GM19099 (cell line): Measurements from ENCODE around the gene MSX1.

Source experiments
- POLR2A ChIP-seq: IDR thresholded peaks from 3 replicates; pipeline ENCODE4 v1.6.1; 2011; ENCODE audit warnings: low read depth; ENCODE audit not compliant: insufficient read length; ENCODE audit errors: extremely low read depth

The MSX1 gene

GRCh38 chr4:4836044-4836443 is 23.4 kb upstream of the MSX1 start:
- no peak for TF ChIP-seq POLR2A

- TF ChIP-seq POLR2A: no peak
Observed at GRCh38 chr4:4837316-4837715, 22.1 kb upstream of the MSX1 start.

GRCh38 chr4:4838051-4838935 is 21.2 kb upstream of the MSX1 start:
- TF ChIP-seq POLR2A: no peak

GRCh38 chr4:4838936-4839810 is 20.3 kb upstream of the MSX1 start:
- no peak for TF ChIP-seq POLR2A

GRCh38 chr4:4840351-4840750 is 19.1 kb upstream of the MSX1 start:
- no peak for TF ChIP-seq POLR2A

- TF ChIP-seq POLR2A: no peak
Observed at GRCh38 chr4:4841156-4841555, 18.3 kb upstream of the MSX1 start.

GRCh38 chr4:4842476-4843441 is 16.7 kb upstream of the MSX1 start:
- no peak for TF ChIP-seq POLR2A

GRCh38 chr4:4843635-4844291 is 15.7 kb upstream of the MSX1 start:
- no peak for TF ChIP-seq POLR2A

GRCh38 chr4:4845027-4845426 is 14.4 kb upstream of the MSX1 start:
- TF ChIP-seq POLR2A: no peak

GRCh38 chr4:4847011-4847410 is 12.5 kb upstream of the MSX1 start:
- TF ChIP-seq POLR2A: no peak

GRCh38 chr4:4848540-4848939 is 10.9 kb upstream of the MSX1 start:
- TF ChIP-seq POLR2A: no peak

- no peak for TF ChIP-seq POLR2A
Observed at GRCh38 chr4:4849106-4849505, 10.4 kb upstream of the MSX1 start.

- TF ChIP-seq POLR2A: no peak
Observed at GRCh38 chr4:4849524-4850193, 9.8 kb upstream of the MSX1 start.

- TF ChIP-seq POLR2A: no peak
Observed at GRCh38 chr4:4851081-4851480, 8.4 kb upstream of the MSX1 start.
